ENCODE measurements around the gene SMYD3. TPM values are rescaled to one million over a fixed set of nuclear protein-coding genes. Genes with fewer than 3 reads are reported as not detected.

SMYD3 gene
- total and polyA plus RNA-seq, 2 donors (not counting 3 experiments of a cell fraction or from before 2014, with no cell fraction given): 16.0 to 32.1 TPM

DNA sequence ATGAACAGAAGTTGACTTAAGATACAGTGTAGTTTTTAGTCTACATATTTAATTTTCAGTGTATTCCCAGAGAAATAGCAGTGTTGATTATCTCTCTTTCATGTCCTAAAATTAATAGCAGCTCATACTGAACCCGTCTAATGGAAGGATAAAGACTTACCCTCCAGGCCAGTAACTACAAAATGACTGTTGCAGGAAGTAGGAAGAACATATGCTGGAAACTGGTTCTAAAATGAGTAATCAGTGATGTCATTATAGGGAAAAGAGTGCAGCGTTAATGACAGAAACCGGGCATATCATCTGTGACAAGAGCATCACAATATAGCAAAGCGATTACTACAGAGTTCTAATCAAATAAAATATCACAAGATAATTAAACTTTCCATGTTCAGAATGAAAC lies 385.5 kb downstream of the SMYD3 start:
- DNase-seq (ENCODE audit: low read depth, low spot score): no peak
- no TSS peak for BruUV-seq (replicated peaks)

More for the DNA sequence above, 385.5 kb downstream of the SMYD3 start:
- POLR2A ChIA-PET: no interaction called here
- H3K9me3 ChIP-seq (replicated peaks; ENCODE audit: control insufficient read depth, insufficient read depth, low read length): no peaks in the 10 kb centered on the region
- FAIRE-seq: no peak
- no peak overlapping the region for H3K9ac ChIP-seq (replicated peaks; ENCODE audit: extremely low read depth, insufficient read depth, low read length)
- no peaks in the 10 kb centered on the region for H3K27me3 ChIP-seq (ENCODE audit: control insufficient read depth in 2 of 2, insufficient read depth in 2 of 2, low read length in 2 of 2)
- no peaks in the 10 kb centered on the region for H3K9me1 ChIP-seq (replicated peaks; ENCODE audit: control insufficient read depth, extremely low read depth, insufficient read depth, low read length)
- H3K79me2 ChIP-seq (ENCODE audit: control insufficient read depth, insufficient read depth, low read length): no peaks in the 10 kb centered on the region
- CTCF ChIA-PET: interaction anchor here (0.6 to 1.1 kb wide), 5 partner anchors 12 to 1062 kb away, joined by 3 to 4 read pairs (median 3); no protein-coding TSS in a partner anchor
- intact Hi-C loops (cut with micrococcal nuclease) (no loop called here), dilution Hi-C loops (cut with MboI; ENCODE audit: extremely low pct_ligation_motif_present, low sequenced_read_pairs) (no loop called here)
- no peak overlapping the region for H2AFZ ChIP-seq (ENCODE audit: low read depth, low read length)
- H3K4me3 ChIP-seq (replicated peaks in 1 of 3; ENCODE audit: insufficient read depth in 1 of 3, low read depth in 1 of 3, low read length in 3 of 3): no peak overlapping the region
- H4K20me1 ChIP-seq (replicated peaks; ENCODE audit: control insufficient read depth, extremely low read depth, insufficient read depth, low read length): no peaks in the 10 kb centered on the region
- no peaks in the 10 kb centered on the region for H3K4me1 ChIP-seq (ENCODE audit: control insufficient read depth, extremely low read depth, insufficient read depth, low read length)
- H3K36me3 ChIP-seq (ENCODE audit: control insufficient read depth in 2 of 2, extremely low read depth in 1 of 2, insufficient read depth in 2 of 2, low read length in 2 of 2): no peaks in the 10 kb centered on the region
- no peak overlapping the region for H3K4me2 ChIP-seq (ENCODE audit: insufficient read depth, low read length)
- peak; percentile 23 for TF ChIP-seq JUN (IDR thresholded peaks at IDR 0.05; ENCODE audit: borderline replicate concordance, insufficient read depth, insufficient read length, low read depth)
- TF ChIP-seq CTCF (IDR thresholded peaks at IDR 0.05; ENCODE audit: extremely low read depth in 1 of 2, insufficient read depth in 1 of 2, low read depth in 1 of 2, low read length in 2 of 2): no peak
- TF ChIP-seq FOS (IDR thresholded peaks at IDR 0.05; ENCODE audit: borderline replicate concordance, insufficient read depth, low read length): no peak
- TF ChIP-seq, protein P1, sequence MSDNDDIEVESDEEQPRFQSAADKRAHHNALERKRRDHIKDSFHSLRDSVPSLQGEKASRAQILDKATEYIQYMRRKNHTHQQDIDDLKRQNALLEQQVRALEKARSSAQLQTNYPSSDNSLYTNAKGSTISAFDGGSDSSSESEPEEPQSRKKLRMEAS (IDR thresholded peaks at IDR 0.05; ENCODE audit: insufficient read depth, insufficient read length): no peak
- TF ChIP-seq EZH2 (IDR thresholded peaks at IDR 0.05; ENCODE audit: borderline replicate concordance, low read depth, low read length, severe bottlenecking): no peak
- no peak for TF ChIP-seq POLR2AphosphoS5 (IDR thresholded peaks at IDR 0.05; ENCODE audit: insufficient read depth, low read depth, low read length)
- TF ChIP-seq MYC (IDR thresholded peaks at IDR 0.05; ENCODE audit: low read depth, low read length): no peak
- no peak for TF ChIP-seq POLR2A (IDR thresholded peaks at IDR 0.05; ENCODE audit: low read depth, low read length)
- H3K27ac ChIP-seq (ENCODE audit: insufficient read depth, low read depth, low read length): no peak overlapping the region
